ENCODE data around the gene IKZF3.
A peak's percentile ranks its signal among the peaks of the same experiment; 100 is the strongest.
"Not testable (repeated sequence)": the region's sequence is repeated elsewhere in the genome, so short reads cannot be mapped to it uniquely, and the experiment has no call there.

The IKZF3 gene

GRCh38 chr17:39754958-39755553, 109.1 kb downstream of the IKZF3 start:
- peak; percentile 63 to 69 for DNase-seq

GRCh38 chr17:39754161-39754957, 109.8 kb downstream of the IKZF3 start:
- peak; percentile 96 to 98 for DNase-seq

- no peak for DNase-seq
These were observed 110.5 kb downstream of the IKZF3 start for GRCh38 chr17:39753514-39754160.

- no peak for DNase-seq
These were observed 111.8 kb downstream of the IKZF3 start for GRCh38 chr17:39752241-39752881.

GRCh38 chr17:39751637-39752036, 112.5 kb downstream of the IKZF3 start:
- DNase-seq: no peak

- no peak for DNase-seq
These were observed 113.0 kb downstream of the IKZF3 start for GRCh38 chr17:39751016-39751543.

GRCh38 chr17:39750131-39751015, 113.7 kb downstream of the IKZF3 start:
- no peak for DNase-seq

GRCh38 chr17:39748444-39749034, 115.6 kb downstream of the IKZF3 start:
- not testable (repeated sequence) for DNase-seq

GRCh38 chr17:39747745-39748144, 116.4 kb downstream of the IKZF3 start:
- DNase-seq: no peak

GRCh38 chr17:39746145-39746461, 118.0 kb downstream of the IKZF3 start:
- DNase-seq: no peak

- DNase-seq: no peak
These were observed 118.6 kb downstream of the IKZF3 start for GRCh38 chr17:39745335-39746144.

- DNase-seq: no peak
These were observed 119.3 kb downstream of the IKZF3 start for GRCh38 chr17:39744836-39745215.

GRCh38 chr17:39744075-39744835, 119.9 kb downstream of the IKZF3 start:
- DNase-seq: no peak

GRCh38 chr17:39742856-39743436, 121.2 kb downstream of the IKZF3 start:
- DNase-seq: no peak

GRCh38 chr17:39742126-39742855, 121.8 kb downstream of the IKZF3 start:
- DNase-seq: no peak

- DNase-seq: no peak
These were observed 123.6 kb downstream of the IKZF3 start for GRCh38 chr17:39740357-39741111.

- DNase-seq: no peak
These were observed 124.2 kb downstream of the IKZF3 start for GRCh38 chr17:39739885-39740356.

Data from activated T-cell treated with anti-CD3 and anti-CD28 coated beads, Interleukin-2, amount 50 U/mL, for 48 hours (primary cell).